ENCODE measurements around the gene AGRN.

GRCh38 chr1:1067284-1067859 is 47.5 kb downstream of the AGRN start:
- TF ChIP-seq CTCF (IDR thresholded peaks at IDR 0.05) (no peak), POLR2A (IDR thresholded peaks at IDR 0.05) (no peak)

All from thyroid gland (tissue), 4 donors.